GM21515 (cell line): ENCODE data around the gene TBC1D19.

Experiments
- ATAC-seq: cut with Tn5 transposase; IDR thresholded peaks from one replicate; pipeline ENCODE4 v1.9.1; 2021; ENCODE audit not compliant: unreplicated experiment

Gene TBC1D19

DNA sequence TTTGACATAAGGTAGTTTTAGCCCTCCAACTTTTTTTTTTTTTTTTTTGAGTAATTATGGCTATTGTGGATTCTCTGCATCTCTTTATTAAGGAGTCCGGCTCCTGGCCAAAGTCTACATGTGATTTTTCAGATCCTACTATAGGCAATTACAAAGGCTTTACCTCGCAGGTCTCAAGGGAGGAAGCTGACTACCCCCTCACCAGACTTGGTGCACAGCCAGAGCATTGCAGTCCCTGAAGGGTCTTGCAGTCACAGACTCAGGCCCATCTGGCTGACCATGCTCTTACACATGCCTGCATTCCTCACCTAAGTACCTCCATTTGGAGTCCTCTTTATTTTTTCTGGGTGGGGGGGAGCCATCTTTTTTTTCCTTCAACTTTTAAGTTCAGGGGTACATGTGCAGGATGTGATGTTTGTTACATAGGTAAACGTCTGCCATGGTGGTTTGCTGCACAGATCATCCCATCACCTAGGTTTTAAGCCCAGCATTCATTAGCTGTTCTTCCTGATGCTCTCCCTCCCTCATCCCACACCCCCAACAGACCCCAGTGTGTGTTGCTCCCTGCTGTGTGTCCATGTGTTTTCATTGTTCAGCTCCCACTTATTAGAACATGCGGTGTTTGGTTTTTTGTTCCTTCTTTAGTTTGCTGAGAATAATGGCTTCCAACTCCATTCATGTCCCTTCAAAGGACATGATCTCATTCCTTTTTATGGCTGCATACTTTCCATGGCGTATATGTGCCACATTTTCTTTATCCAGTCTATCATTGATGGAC is 188.4 kb downstream of the TBC1D19 start:
- no peak for ATAC-seq

DNA sequence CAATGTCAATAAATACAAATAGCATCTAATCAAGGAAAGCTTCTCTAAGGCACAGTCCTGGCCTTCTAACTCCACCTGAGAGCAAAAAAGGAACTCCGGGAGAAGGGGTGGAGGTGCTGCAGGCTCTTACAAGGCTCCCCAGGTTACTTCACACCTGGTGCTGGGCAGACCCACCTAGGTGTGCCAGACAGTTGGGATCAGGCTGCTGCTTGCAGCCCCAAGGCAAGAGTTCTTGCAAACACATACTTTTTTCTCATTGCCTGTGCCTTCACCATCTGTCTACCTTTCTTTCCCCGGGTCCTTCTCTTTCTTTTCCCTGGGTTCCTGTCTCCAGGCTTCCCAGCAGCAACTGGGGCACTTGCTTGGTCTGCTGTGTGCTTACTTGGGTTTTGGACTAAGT is 195.3 kb downstream of the TBC1D19 start:
- ATAC-seq = no peak

DNA sequence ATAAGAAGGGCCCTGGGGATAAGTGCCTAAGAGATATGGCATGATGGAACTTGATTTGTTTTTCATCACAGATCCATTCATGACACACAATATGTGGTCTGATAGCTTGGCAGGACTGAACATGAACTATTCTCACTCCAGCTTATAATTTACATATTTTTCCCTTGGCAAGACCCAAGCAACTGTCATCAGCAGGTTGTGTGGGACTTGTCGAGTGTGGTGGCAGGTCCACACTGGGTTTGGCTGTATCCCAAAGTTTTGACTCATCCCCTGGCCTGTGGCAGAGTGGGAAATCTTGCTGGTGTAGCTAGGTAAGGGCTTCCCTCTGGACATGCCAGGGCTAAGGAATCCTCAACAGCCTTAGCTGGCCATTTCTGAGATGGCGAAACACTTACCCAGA is 195.8 kb downstream of the TBC1D19 start:
- no peak for ATAC-seq

DNA sequence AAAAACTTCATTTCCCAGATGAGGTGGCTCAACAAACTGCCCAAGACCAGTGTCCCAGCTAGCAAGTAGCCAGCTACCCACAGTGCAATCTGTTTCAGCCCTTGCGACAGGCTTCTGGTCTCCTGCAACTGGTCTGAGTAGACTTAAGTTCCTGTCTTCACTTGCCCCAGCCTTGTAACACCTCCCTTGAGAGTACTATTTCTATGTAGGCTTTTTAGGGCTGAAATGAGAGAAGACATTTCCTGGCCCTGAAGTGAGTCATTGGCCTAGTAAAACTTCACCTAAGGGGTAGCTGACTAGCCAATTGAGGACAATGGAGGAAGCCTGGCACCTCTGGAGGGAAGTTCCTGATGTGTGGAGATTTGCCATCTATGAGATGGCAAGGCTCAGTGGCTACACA is 196.7 kb downstream of the TBC1D19 start:
- ATAC-seq = no peak

DNA sequence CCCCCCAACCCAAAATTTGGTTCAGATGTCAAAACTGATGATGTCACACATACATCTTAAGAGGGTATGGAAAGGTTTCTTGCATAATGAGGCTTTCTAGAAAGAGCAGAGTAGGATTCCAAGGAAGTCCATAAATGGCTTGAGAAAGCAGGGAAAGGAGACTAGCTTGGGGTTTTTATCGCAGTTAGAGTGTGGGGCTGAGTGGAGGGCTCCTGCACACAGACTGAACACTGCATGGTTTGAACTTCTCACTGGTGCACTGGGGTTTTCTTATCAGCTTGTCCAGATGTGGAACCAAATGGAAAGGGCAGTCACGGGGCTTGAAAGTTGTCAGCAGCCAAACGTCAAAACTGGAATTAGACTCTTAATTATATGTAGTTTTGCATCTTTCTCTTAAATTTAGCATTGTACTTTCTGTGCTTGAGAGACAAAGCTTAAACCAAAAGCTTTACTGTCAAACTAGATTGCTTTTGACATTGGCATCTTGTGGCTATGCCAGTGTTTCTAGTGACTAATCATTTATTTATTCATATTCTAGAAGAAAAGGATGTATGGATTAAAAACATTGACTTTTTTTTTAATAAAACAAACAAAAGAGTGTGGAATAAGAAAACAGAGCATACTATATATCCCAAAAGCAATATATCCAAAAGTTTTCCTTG is 198.4 kb downstream of the TBC1D19 start:
- no peak for ATAC-seq

DNA sequence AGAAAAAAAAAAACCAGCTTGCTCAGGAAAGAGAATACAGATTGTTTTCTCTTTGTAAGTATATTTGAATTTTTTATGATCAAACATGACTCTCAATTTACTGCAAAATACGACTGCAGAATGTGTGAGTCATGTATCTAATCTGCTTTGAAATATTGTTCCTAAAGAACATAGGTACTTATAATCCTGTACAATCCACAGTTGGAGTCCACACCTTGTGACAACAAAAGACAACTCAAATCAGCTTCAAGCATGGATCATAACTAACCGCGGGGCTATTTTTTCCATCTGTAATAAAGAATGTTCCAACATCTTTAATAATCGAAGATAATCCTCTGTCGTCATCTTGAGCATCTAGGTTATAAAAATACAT is 198.9 kb downstream of the TBC1D19 start:
- no peak for ATAC-seq

DNA sequence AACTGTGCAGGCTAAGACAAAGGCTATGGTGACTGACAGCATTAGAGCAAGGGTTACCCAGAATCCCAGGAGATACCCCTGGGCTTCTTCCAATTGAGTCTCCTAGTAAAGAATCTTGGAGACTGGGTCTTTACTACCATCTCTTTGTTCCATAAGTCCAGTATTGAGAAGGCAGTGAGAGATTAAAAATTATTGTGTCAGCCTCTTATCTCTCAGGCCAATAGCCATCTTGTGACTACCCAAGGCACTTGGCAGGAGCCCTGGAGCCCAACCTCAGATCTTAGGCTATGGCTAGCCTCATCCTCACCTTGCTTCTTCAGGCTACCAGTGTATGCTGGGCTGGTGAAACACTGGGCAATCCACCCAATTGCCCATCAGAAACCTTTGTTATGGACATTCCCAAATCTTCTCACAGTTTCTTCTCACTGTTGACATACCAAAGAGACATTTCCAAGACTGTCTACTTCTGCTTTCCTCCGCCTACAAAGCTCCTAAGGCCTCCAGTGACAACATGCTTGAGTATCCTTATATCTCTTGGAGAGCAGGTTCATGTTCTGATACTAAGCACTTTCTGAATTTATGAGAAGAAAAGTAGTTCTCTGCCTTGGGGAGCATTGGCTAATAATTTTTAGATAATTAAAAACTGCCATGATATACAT is 200.5 kb downstream of the TBC1D19 start:
- ATAC-seq = no peak

DNA sequence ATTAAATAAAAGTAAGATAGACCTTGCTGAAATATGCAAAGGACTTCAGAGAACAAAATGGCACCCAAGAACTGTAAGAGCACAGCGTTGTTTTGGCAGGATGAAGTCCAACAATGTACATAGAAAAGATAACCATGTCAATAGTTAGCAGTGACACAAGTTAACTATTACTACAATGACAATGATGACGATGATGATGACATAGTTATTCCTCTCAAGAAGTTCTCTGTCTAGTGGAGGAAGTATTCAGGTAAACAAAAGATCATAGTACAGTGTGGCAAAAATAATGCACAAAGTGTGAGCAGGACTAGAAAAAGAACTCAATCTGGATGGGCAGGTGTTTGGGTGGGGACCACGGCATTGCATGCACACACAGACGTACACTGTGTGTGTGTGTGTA is 201.4 kb downstream of the TBC1D19 start:
- no peak for ATAC-seq

DNA sequence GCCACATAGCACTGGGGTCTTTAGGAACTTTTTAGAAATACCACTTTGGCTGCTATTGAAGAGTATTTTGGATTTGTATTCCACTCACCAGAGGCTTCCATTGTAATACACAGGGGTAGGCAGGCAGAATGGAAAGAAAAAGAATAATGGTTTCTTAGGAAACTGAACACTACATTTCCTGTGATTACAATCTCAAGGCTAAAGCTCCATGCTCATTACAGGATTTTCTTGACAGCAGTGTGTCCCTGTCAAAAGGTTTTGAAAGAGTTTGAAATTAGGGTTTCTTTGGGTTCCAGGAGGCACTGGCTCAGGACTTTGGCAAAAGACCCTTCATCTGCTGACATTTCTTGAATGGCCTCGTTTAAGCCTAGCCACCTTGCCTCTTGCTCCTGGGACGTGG is 201.9 kb downstream of the TBC1D19 start:
- no peak for ATAC-seq

DNA sequence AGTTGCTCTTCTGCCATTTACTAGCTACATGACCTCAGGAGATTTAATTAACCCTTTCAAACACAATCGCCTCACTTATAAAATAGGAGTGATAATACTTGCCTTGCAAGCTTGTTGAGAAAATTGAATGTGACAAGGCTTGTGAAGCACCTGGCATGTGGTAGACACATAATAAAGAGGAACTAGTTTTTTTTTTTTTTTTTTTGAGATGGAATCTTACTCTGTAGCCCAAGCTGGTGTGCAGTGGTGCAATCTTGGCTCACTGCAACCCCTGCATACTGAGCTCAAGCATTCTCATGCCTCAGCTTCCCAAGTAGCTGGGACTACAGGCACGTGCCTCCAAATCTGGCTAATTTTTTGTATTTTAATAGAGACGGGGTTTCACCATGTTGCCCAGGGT is 203.0 kb downstream of the TBC1D19 start:
- ATAC-seq = no peak

DNA sequence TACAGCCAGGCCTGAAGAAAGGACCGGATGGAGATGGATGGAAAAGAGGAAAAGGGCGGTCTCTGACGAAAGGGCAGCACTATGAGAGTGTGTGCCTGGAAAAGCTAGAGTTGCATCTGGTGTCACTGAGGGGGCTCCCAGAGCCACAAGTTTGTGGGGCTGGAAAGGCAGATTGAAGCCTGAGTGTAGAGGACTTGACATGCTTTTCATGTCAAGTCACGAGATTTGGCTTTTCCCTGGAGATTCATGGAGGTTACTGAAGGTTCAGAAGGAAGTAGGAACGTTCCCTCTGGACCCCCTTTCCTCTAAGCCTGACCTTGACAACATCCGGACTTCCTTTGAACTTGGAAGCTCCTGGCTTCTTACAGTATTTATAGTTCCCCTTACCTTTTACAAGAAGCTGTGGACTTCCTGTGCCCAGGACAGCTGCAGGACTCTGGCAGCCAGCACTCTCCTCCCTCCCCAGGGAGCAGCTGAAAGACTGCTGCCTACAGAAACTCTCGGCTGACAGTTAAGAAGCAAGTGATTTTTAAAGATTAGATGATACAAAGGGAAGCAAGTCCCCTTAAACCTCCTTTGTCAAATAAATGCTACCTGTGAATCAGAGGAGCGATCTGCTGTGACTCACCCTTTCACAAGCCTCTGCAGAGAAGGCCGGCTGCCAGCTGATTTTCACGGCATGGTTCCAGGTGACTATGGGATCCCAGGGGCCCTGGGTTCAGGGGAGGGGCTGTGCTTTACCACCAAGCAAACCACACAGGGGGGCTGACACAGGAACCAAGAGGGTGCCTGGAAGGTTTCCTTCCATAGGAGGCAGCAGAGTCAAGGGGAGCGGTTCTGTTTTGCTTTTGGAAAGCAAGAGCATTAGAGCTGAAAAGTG is 203.8 kb downstream of the TBC1D19 start:
- no peak for ATAC-seq

DNA sequence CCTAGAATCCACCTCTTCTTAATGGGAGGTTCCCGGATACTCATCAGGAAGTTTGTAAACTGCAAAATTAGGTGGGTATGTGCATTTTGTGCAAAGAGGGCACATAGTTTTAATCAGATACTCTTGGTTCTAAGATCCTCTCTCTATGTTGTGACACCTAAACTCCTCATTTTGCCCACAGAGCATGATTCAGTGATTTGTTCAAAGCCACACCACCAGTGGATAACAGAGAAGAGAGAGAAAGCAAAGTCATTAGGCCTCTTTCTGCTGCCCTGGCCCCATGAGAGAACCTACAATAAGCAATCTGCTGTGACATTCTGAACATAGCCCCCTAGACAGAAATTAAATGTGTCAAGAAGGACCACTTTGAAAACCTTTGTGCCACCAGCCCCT is 204.5 kb downstream of the TBC1D19 start:
- ATAC-seq = no peak

DNA sequence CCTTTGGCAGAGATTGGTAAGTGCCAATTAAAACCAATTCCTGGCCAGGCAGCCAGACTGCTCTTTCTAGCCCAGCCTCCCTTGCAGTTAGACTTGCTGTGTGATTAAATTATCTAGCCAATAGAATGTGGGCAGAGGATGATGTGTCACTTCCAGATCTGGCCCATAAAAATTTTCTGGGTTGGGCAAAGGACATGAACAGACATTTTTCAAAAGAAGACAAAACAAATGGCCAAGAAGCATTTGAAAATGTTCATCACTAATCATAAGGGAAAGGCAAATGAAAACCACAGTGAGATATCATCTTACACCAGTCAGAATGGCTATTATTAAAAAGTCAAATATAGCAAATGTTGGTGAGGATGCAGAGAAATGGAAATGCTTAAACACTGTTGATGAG is 205.3 kb downstream of the TBC1D19 start:
- ATAC-seq = no peak

DNA sequence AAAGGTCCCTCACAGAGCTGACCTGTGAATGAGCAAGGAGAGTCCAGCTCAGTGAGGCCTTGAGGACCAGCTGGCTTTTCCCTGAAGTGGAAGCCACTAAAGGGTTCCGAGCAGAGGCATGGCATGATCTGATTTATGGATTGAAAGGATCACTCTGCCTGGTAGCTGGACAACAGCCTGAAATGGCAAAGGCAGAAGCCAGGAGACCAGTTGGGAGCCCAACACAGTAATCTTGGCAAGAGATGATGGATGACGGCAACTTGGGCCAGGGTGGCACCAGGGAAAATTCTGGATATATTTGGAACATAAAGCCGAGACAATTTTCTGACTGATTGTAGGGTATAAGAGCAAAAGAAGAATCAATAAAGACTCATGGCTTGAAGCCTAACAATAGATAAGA is 207.5 kb downstream of the TBC1D19 start:
- ATAC-seq = no peak

DNA sequence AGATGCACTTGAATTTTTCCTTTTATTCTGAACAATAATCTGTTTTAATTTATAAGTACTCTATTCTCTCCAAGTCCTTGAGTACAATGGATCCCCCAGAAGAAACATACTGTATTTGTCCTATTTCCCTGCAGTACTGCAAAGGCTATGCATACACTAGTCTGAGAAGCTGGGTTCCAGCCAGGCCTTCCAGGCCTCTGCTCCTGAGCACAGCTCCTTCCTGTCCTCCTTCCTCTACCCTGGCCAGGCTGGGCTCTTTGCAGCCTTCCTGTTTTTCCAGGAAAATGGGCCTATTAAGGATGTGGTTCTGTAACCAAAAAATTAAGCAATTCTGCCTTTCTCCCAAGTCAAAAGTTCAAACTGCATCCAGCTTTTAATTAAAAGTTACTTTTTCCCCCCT is 208.8 kb downstream of the TBC1D19 start:
- no peak for ATAC-seq

DNA sequence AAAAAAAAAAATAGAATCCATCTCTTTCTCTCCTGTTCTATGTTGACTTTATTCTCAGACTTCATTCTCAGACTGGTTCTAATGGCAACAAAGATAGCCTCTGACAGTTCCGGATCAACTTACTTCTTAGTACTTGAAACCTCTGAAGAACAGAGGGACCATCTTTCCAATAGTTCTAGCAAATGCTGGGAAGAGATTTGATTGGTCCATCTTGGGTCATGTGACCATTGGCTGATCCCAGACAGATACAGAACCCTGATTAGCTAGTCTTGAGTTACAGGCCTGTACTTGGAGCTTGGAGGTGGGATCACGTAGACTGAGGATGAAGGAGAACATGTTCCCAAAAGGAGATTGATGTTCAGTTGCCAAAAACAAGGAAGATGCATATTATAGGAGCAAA is 209.9 kb downstream of the TBC1D19 start:
- no peak for ATAC-seq

DNA sequence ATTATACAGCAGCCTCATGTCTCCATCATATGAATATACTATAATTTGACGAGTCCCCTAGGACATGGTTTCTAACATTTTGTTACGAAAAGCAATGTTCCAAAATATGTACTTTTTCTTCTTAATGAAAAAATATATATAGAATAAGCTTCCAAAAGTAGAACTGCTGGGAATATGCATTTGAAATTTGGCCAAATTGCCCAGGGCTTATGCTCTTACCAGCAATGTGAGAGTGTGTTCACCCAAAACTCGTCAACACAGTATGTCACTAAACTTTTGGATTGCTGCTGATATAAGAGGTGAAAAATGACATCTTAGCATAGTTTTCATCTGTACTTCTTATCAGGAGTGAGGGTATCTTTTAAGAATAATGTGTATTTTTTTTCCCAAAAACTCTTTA is 212.2 kb downstream of the TBC1D19 start:
- ATAC-seq = no peak

DNA sequence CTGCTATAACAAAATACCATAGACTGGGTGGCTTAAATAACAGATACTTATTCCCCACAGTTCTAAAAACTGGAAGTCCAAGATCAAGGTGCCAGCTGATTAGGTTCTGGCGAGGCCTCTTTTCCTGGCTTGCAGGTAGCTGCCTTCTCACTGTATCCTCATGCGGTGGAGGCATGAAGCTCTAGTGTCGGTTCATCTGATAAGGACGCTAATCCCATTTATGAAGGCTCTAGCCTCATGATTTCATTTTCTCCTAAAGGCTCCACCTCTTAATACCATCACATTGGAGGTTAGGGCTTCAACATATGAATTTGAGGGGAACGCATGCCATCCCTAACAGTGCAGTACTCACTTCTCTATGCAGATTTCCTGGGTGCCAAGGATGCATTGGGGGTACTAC is 218.9 kb downstream of the TBC1D19 start:
- ATAC-seq = no peak

DNA sequence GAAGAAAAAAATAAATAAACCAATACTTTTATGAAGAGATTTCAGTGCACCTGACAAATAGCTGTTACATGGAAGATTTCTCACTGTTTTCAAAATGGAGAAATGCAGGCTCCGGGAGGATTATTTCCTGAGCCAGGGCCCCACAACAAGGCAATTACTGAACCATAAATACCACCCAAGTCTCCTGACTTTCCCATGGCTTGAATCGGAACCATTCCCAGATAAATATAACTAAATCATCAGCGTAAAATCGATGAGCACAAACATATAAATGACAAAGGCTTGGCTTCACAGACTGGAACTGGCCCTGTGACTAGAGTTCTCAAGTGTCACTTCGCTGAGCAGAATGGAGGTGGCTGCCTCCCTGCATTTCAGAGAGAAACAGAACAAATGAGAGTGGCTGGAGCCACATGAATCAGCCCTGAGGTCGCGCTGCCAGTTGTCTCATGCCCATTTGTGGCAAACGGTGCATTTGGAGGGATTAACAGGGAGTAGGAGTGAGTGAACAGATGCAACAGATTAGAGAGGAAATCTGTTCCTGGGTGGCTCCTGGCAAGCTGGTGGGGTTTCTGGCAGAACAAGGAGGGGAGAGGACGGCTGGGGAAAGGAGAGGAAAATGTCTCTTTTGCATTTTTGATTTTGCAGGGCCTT is 219.5 kb downstream of the TBC1D19 start:
- ATAC-seq = no peak

DNA sequence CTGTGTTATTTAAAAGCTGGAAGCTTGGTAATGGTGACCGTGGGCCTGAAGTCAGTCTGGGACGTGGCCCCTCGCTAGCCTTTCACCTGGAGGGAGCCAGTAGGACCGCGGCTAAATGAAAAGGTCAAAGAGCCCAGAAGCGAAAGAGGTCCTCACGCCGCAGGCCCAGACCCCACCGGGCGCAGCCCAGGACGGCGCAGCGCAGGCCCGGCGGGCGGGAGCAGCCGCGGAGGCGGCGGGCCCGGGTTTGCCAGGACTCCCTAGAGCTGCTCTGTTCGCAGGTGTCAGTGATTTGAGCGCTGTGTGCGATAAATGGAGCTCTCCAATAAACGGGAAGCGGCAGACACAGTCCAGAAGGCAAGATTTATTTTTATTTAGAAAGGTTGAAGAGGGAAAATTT is 220.6 kb downstream of the TBC1D19 start:
- no peak for ATAC-seq

DNA sequence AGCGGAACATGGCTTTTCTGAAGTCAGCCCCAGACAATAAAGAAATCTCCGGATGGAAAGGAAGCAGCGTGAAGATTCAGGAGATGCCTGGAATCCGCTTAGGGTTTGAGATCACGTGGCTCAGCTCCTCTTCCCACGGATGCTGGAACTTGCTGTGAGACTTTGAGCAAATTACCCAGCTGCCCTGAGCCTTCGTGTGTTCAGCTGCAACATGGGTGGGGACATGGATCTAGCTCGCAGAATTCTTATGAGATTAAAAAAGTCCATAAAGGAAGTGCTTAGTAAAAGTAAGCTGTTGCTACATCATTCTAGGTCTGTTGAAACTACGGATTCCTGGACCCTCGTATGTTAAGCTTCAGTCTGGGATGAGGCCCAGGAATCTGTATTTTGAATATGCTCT is 221.0 kb downstream of the TBC1D19 start:
- ATAC-seq = no peak
